GM12801 (cell line): ENCODE data around the gene RAET1G.

ENCODE experiments used
- CTCF ChIP-seq: IDR thresholded peaks from one replicate; pipeline ENCODE4 v1.5.1; 2011; ENCODE audit warnings: control low read depth; ENCODE audit not compliant: insufficient read length; ENCODE audit errors: extremely low read depth

The RAET1G gene

GRCh38 chr6:149948011-149948410 is 25.1 kb upstream of the RAET1G start:
- TF ChIP-seq CTCF: no peak

DNA sequence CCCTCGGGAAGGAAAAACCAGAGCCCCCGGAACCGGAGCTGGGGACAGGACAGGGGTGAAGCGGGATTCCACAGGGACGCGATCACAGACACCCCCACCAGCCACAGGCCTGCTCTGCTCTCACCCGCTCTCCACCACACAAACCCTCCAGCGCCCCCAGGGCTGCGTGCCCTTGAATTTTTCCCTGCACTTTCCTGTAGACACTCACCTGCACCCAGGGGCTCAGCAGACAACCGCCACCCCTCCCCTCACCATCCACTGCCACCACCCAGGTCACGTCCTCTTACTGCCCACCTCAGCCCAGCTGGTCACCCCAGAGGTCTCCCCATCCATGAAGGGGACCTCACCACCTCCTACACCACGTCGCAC is 19.5 kb upstream of the RAET1G start:
- no peak for TF ChIP-seq CTCF

DNA sequence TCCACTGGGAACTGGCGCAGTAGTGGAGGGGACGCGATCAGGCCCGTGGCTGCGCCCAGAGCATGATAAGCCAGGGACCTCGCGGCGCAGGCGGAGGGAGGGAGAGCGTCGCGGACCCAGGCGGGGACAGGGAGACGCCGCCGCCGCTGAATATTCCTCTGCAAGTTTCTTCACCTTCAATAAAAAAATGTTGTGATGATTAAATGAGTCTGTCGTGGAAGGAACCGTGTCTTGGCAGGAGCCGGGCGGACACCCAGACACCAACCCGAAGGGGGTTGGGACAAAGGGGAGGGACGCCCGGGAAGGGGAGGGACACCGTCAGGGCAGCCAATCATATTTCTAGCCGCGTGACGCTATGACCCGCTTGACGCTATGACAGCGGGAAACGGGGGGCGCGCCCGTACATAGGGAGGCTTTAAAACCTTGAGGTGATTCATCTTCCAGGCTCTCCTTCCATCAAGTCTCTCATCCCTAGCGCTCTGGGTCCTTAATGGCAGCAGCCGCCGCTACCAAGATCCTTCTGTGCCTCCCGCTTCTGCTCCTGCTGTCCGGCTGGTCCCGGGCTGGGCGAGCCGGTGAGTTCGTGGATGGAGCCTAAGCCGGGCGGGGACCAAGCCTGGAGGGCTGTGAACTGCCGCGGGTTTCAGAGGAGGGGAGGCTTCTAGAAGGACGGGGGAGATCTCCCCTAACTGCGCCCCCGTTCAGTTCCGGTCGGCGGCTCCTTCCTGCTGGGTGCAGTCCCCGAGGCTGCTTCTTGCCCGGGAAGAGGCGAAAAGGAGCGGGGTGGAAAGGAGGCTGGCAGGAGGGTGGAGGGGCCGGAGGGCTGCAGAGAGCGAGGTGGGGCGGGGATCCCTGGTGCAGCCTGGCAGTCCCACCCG is 18.9 kb upstream of the RAET1G start, which contains the start of gene ULBP2:
ULBP2 (plus strand) TSS at position 432 of the 878 bp plus-strand sequence; CDS start at position 491, 59 bp downstream.
- TF ChIP-seq CTCF: no peak

DNA sequence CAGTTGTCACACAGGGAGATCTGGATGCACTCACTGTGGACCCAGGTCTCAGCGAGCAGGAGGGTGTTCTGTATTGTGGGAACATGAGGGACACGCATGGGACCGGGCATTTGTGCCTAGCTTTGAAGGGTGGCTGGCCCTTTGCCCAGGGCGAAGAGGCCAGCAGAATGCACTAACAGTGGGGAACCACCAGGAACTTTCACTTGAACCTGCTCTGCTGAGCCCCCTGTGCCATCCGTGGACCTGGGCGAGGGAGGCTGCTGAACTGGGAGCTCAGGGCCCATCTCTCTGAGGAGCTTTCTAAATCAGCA is 17.7 kb upstream of the RAET1G start:
- no peak for TF ChIP-seq CTCF

- TF ChIP-seq CTCF: no peak
Measured at GRCh38 chr6:149939909-149940671, 17.2 kb upstream of the RAET1G start.

- TF ChIP-seq CTCF: no peak
Measured at GRCh38 chr6:149939356-149939648, 16.4 kb upstream of the RAET1G start.

DNA sequence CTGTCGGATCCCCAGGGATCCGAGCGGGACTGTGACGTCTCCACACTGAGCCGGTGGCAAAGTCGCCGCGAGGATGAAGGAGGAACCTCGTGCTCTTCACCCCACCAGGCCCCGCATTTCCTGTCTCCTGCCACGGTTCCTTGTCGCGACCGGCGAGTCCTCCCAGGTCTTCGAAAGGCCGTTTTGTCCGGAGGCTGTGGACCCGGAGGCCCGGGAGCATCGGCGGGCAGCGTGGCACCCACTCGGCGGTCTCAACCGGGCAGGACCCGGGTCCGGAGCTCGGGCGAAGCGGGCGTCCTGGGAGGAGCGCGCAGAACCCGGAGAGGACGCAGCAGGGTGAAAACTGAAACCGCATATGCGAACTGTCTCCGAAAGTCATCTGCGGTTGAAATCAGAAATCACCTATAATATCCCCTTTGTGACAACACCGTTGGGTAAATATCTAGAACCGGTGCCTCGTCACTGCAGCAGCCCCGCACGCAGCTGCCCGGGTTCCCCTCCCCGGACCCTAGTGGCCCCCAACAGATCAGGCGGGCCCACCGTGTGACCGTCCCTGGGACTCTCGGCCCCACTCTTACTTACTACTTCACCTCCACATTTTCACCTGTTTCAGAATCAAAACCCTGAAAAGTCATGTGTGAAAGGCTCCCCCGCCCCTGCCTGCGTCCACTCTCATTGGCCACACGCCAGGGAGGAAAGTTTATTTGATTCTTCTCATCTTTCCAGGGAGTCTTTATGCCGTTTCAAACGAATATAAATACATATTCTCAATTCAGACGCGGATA is 15.8 kb upstream of the RAET1G start:
- TF ChIP-seq CTCF: no peak
